ENCODE measurements around the gene CDH12.
"Not testable (repeated sequence)": the region's sequence is repeated elsewhere in the genome, so short reads cannot be mapped to it uniquely, and the experiment has no call there.

The CDH12 gene

DNA sequence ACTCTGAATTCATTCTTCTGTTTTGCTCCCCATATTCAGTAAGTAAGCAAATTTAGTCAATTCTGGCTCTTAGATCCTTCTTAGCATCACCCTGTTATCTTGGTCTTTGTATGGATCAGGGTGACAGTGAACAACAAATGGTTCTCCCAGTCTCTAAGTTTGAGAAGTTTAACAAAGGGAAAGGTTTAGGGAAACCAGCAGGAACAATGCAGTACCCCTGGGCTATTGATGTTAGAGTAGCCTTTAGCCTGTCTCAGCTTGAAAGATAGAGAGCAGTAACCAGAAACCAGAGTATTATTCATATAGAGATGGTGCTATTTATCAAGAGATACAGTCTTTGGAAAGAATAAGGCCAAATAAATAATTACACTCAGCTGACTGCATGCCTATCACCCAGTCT lies 241.8 kb downstream of the CDH12 start:
- Histone ChIP-seq H3K36me3 (ENCODE audit: control insufficient read depth in 1 of 2, insufficient read depth in 2 of 2, low read length in 2 of 2) (no peaks in the 10 kb centered on the region), H3K79me2 (ENCODE audit: control insufficient read depth, insufficient read depth, low read length, poor library complexity) (no peaks in the 10 kb centered on the region), H3K27ac (ENCODE audit: low read depth, low read length) (no peak overlapping the region)

DNA sequence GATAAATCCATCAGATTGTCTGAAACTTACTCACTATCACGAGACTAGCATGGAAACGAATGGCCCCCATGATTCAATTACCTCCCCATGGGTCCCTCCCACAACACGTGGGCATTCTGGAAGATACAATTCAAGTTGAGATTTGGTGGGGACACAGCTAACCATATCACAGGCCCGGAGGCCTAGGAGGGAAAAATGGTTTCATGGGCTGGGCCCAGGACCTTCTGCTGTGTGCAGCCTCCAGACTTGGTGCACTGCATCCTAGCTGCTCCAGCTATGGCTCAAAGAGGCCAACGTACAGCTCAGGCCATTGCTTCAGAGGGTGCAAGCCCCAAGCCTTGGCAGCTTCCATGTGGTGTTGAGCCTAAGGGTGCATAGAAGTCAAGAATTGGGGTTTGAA lies 245.6 kb downstream of the CDH12 start:
- WGBS (ENCODE audit: extremely low coverage, insufficient coverage, insufficient read length): no CpG with 5 or more reads among the region's 5 CpGs
- not testable (repeated sequence) for H2BK120ac ChIP-seq (ENCODE audit: insufficient read depth, low read length, poor library complexity); H4K8ac ChIP-seq (ENCODE audit: low read depth, low read length); DNase-seq; H3K79me1 ChIP-seq (ENCODE audit: low read length); H2BK12ac ChIP-seq (ENCODE audit: low read length); H4K91ac ChIP-seq (ENCODE audit: low read depth, low read length); H3K4me1 ChIP-seq (ENCODE audit: control insufficient read depth in 1 of 2, insufficient read depth in 2 of 2, low read length in 2 of 2); H3K9me3 ChIP-seq (ENCODE audit: insufficient read depth, low read depth, low read length); H2BK5ac ChIP-seq (ENCODE audit: low read depth, low read length, poor library complexity); H3K27me3 ChIP-seq (ENCODE audit: insufficient read depth, low read length); H3K4ac ChIP-seq (ENCODE audit: low read depth, low read length); H2AFZ ChIP-seq (ENCODE audit: insufficient read depth, low read length, poor library complexity); H3K79me2 ChIP-seq (ENCODE audit: control insufficient read depth, insufficient read depth, low read length, poor library complexity); H3K4me3 ChIP-seq (ENCODE audit: low read depth, low read length); H4K12ac ChIP-seq (ENCODE audit: low read depth, low read length); H3K23ac ChIP-seq (ENCODE audit: low read length); H2AK5ac ChIP-seq (ENCODE audit: low read length); H3K9ac ChIP-seq (ENCODE audit: low read length); H3K18ac ChIP-seq (ENCODE audit: low read length); H3K27ac ChIP-seq (ENCODE audit: low read depth, low read length); H3K4me2 ChIP-seq (ENCODE audit: low read length); H3K36me3 ChIP-seq (ENCODE audit: control insufficient read depth in 1 of 2, insufficient read depth in 2 of 2, low read length in 2 of 2); H3K14ac ChIP-seq (ENCODE audit: low read length)

More for the DNA sequence above, 241.8 kb downstream of the CDH12 start:
- Histone ChIP-seq H3K23ac (ENCODE audit: low read length) (no peak overlapping the region), H4K8ac (ENCODE audit: low read depth, low read length) (no peak overlapping the region), H2AK5ac (ENCODE audit: low read length) (no peak overlapping the region), H3K4ac (ENCODE audit: low read depth, low read length) (no peak overlapping the region), H4K91ac (ENCODE audit: low read depth, low read length) (no peak overlapping the region), H3K4me2 (ENCODE audit: low read length) (no peak overlapping the region), H3K4me1 (ENCODE audit: control insufficient read depth in 1 of 2, insufficient read depth in 2 of 2, low read length in 2 of 2) (no peaks in the 10 kb centered on the region), H2AFZ (ENCODE audit: insufficient read depth, low read length, poor library complexity) (no peak overlapping the region), H3K9me3 (ENCODE audit: insufficient read depth, low read depth, low read length) (peaks cover 4% of the 10 kb centered on the region), H3K79me1 (ENCODE audit: low read length) (no peaks in the 10 kb centered on the region), H2BK5ac (ENCODE audit: low read depth, low read length, poor library complexity) (no peak overlapping the region), H4K12ac (ENCODE audit: low read depth, low read length) (no peak overlapping the region), H3K18ac (ENCODE audit: low read length) (no peak overlapping the region), H2BK120ac (ENCODE audit: insufficient read depth, low read length, poor library complexity) (no peak overlapping the region), H3K9ac (ENCODE audit: low read length) (no peak overlapping the region), H3K27me3 (ENCODE audit: insufficient read depth, low read length) (no peaks in the 10 kb centered on the region), H3K14ac (ENCODE audit: low read length) (no peak overlapping the region), H3K4me3 (ENCODE audit: low read depth, low read length) (no peak overlapping the region), H2BK12ac (ENCODE audit: low read length) (no peak overlapping the region)
- no peak for DNase-seq

GRCh38 chr5:22605473-22605872 lies 247.7 kb downstream of the CDH12 start:
- H2AK5ac ChIP-seq (ENCODE audit: low read length): no peak overlapping the region
- WGBS (ENCODE audit: extremely low coverage, insufficient coverage, insufficient read length): no CpG with 5 or more reads among the region's 3 CpGs
- H3K4ac ChIP-seq (ENCODE audit: low read depth, low read length): no peak overlapping the region
- no peaks in the 10 kb centered on the region for H3K36me3 ChIP-seq (ENCODE audit: control insufficient read depth in 1 of 2, insufficient read depth in 2 of 2, low read length in 2 of 2)
- H2AFZ ChIP-seq (ENCODE audit: insufficient read depth, low read length, poor library complexity): no peak overlapping the region
- H2BK120ac ChIP-seq (ENCODE audit: insufficient read depth, low read length, poor library complexity): no peak overlapping the region
- H4K8ac ChIP-seq (ENCODE audit: low read depth, low read length): no peak overlapping the region
- H3K79me2 ChIP-seq (ENCODE audit: control insufficient read depth, insufficient read depth, low read length, poor library complexity): no peaks in the 10 kb centered on the region
- H4K91ac ChIP-seq (ENCODE audit: low read depth, low read length): no peak overlapping the region
- DNase-seq: no peak
- H3K4me2 ChIP-seq (ENCODE audit: low read length): no peak overlapping the region
- H3K27ac ChIP-seq (ENCODE audit: low read depth, low read length): no peak overlapping the region
- no peak overlapping the region for H3K4me3 ChIP-seq (ENCODE audit: low read depth, low read length)
- H3K4me1 ChIP-seq (ENCODE audit: control insufficient read depth in 1 of 2, insufficient read depth in 2 of 2, low read length in 2 of 2): no peaks in the 10 kb centered on the region
- H2BK5ac ChIP-seq (ENCODE audit: low read depth, low read length, poor library complexity): no peak overlapping the region
- H3K9me3 ChIP-seq (ENCODE audit: insufficient read depth, low read depth, low read length): peaks cover 4% of the 10 kb centered on the region
- H3K9ac ChIP-seq (ENCODE audit: low read length): no peak overlapping the region
- no peak overlapping the region for H4K12ac ChIP-seq (ENCODE audit: low read depth, low read length)
- no peaks in the 10 kb centered on the region for H3K79me1 ChIP-seq (ENCODE audit: low read length)
- H3K18ac ChIP-seq (ENCODE audit: low read length): no peak overlapping the region
- no peak overlapping the region for H3K23ac ChIP-seq (ENCODE audit: low read length)
- H2BK12ac ChIP-seq (ENCODE audit: low read length): no peak overlapping the region
- no peaks in the 10 kb centered on the region for H3K27me3 ChIP-seq (ENCODE audit: insufficient read depth, low read length)
- no peak overlapping the region for H3K14ac ChIP-seq (ENCODE audit: low read length)

DNA sequence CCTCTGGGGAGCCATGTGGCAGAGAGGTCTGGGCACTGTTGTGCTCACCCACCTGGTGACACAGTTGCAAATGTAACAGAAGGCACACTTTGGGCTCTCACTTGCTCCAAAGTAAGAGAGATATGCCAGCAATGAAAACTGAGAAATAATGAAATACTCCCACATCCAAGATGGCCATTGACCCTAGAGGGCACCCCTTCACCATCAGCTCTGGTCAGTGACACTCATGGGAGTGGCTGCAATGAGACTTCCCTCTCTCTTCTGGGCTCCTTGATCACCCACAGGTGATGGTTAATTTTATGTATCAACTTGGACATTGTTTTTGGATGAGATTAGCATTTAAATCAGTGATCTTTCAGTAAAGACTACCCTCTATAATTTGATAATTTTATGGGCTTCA lies 248.4 kb downstream of the CDH12 start:
- Histone ChIP-seq H3K4me1 (ENCODE audit: control insufficient read depth in 1 of 2, insufficient read depth in 2 of 2, low read length in 2 of 2) (no peaks in the 10 kb centered on the region), H3K36me3 (ENCODE audit: control insufficient read depth in 1 of 2, insufficient read depth in 2 of 2, low read length in 2 of 2) (no peaks in the 10 kb centered on the region), H3K27ac (ENCODE audit: low read depth, low read length) (no peak overlapping the region), H3K23ac (ENCODE audit: low read length) (no peak overlapping the region), H3K79me2 (ENCODE audit: control insufficient read depth, insufficient read depth, low read length, poor library complexity) (no peaks in the 10 kb centered on the region), H3K9me3 (ENCODE audit: insufficient read depth, low read depth, low read length) (peaks cover 4% of the 10 kb centered on the region), H4K8ac (ENCODE audit: low read depth, low read length) (no peak overlapping the region), H2BK12ac (ENCODE audit: low read length) (no peak overlapping the region), H4K12ac (ENCODE audit: low read depth, low read length) (no peak overlapping the region), H2BK120ac (ENCODE audit: insufficient read depth, low read length, poor library complexity) (no peak overlapping the region), H2AK5ac (ENCODE audit: low read length) (no peak overlapping the region), H3K4me2 (ENCODE audit: low read length) (no peak overlapping the region), H4K91ac (ENCODE audit: low read depth, low read length) (no peak overlapping the region), H3K27me3 (ENCODE audit: insufficient read depth, low read length) (no peaks in the 10 kb centered on the region), H3K4me3 (ENCODE audit: low read depth, low read length) (no peak overlapping the region), H3K18ac (ENCODE audit: low read length) (no peak overlapping the region), H3K9ac (ENCODE audit: low read length) (no peak overlapping the region), H3K79me1 (ENCODE audit: low read length) (no peaks in the 10 kb centered on the region), H2AFZ (ENCODE audit: insufficient read depth, low read length, poor library complexity) (no peak overlapping the region), H3K4ac (ENCODE audit: low read depth, low read length) (no peak overlapping the region), H2BK5ac (ENCODE audit: low read depth, low read length, poor library complexity) (no peak overlapping the region), H3K14ac (ENCODE audit: low read length) (no peak overlapping the region)
- no peak for DNase-seq

- Histone ChIP-seq H4K8ac (ENCODE audit: low read depth, low read length) (no peak overlapping the region), H3K23ac (ENCODE audit: low read length) (no peak overlapping the region), H4K12ac (ENCODE audit: low read depth, low read length) (no peak overlapping the region), H3K9me3 (ENCODE audit: insufficient read depth, low read depth, low read length) (no peaks in the 10 kb centered on the region), H3K18ac (ENCODE audit: low read length) (no peak overlapping the region), H3K4ac (ENCODE audit: low read depth, low read length) (no peak overlapping the region), H3K9ac (ENCODE audit: low read length) (no peak overlapping the region), H3K4me3 (ENCODE audit: low read depth, low read length) (no peak overlapping the region), H3K27me3 (ENCODE audit: insufficient read depth, low read length) (no peaks in the 10 kb centered on the region), H2AK5ac (ENCODE audit: low read length) (no peak overlapping the region), H3K4me1 (ENCODE audit: control insufficient read depth in 1 of 2, insufficient read depth in 2 of 2, low read length in 2 of 2) (no peaks in the 10 kb centered on the region), H2AFZ (ENCODE audit: insufficient read depth, low read length, poor library complexity) (no peak overlapping the region), H2BK120ac (ENCODE audit: insufficient read depth, low read length, poor library complexity) (no peak overlapping the region), H3K27ac (ENCODE audit: low read depth, low read length) (no peak overlapping the region), H3K79me1 (ENCODE audit: low read length) (no peaks in the 10 kb centered on the region), H4K91ac (ENCODE audit: low read depth, low read length) (no peak overlapping the region), H3K79me2 (ENCODE audit: control insufficient read depth, insufficient read depth, low read length, poor library complexity) (no peaks in the 10 kb centered on the region), H3K14ac (ENCODE audit: low read length) (no peak overlapping the region), H3K36me3 (ENCODE audit: control insufficient read depth in 1 of 2, insufficient read depth in 2 of 2, low read length in 2 of 2) (no peaks in the 10 kb centered on the region), H3K4me2 (ENCODE audit: low read length) (no peak overlapping the region), H2BK12ac (ENCODE audit: low read length) (no peak overlapping the region), H2BK5ac (ENCODE audit: low read depth, low read length, poor library complexity) (no peak overlapping the region)
- WGBS (ENCODE audit: extremely low coverage, insufficient coverage, insufficient read length): no CpG with 5 or more reads among the region's 2 CpGs
- no peak for DNase-seq
These were observed 254.3 kb downstream of the CDH12 start for GRCh38 chr5:22598796-22599195.

All from trophoblast cell (in vitro differentiated cells and primary cell).